ENCODE data around the gene MRPL9. TPM values are rescaled to one million over a fixed set of nuclear protein-coding genes. Genes with fewer than 3 reads are reported as not detected.

Gene MRPL9
- total RNA-seq, 1 donor from 2014 or later, result 86.4 TPM

GRCh38 chr1:151756291-151756690 lies 7.0 kb downstream of the MRPL9 start:
- Histone ChIP-seq H3K4me3 (no peak overlapping the region), H3K4me2 (no peak overlapping the region), H3K79me2 (ENCODE audit: low read depth) (no peaks in the 10 kb centered on the region), H3K36me3 (peaks cover 7% of the 10 kb centered on the region), H3K4me1 (no peaks in the 10 kb centered on the region), H3K27me3 (no peaks in the 10 kb centered on the region), H3K27ac (no peak overlapping the region), H3K9ac (no peak overlapping the region), H3K9me3 (ENCODE audit: low read depth) (no peaks in the 10 kb centered on the region), H4K20me1 (ENCODE audit: low read depth) (no peaks in the 10 kb centered on the region), H2AFZ (replicated peaks) (no peak overlapping the region), H3F3A (ENCODE audit: low read depth) (peaks cover 3% of the 10 kb centered on the region)
- H3K36me3 Mint-ChIP-seq, result peaks cover 15% of the 10 kb centered on the region
- no peak overlapping the region for H3K4me3 Mint-ChIP-seq
- H3K27me3 Mint-ChIP-seq (ENCODE audit: insufficient read depth, low read depth), result no peaks in the 10 kb centered on the region
- H3K4me1 Mint-ChIP-seq, result no peaks in the 10 kb centered on the region
- TF ChIP-seq CTCF (IDR thresholded peaks at IDR 0.05) (no peak), EZH2 (IDR thresholded peaks at IDR 0.05) (no peak), EZH2phosphoT487 (IDR thresholded peaks at IDR 0.05) (no peak)
- no peaks in the 10 kb centered on the region for H3K9me3 Mint-ChIP-seq
- no peak for DNase-seq (ENCODE audit: low spot score)
- no peak overlapping the region for H3K27ac Mint-ChIP-seq

- no peak overlapping the region for H3K4me3 ChIP-seq
- H3K36me3 ChIP-seq, result no peaks in the 10 kb centered on the region
- H3K27me3 ChIP-seq, result peaks cover 28% of the 10 kb centered on the region
- H3K27me3 Mint-ChIP-seq (ENCODE audit: insufficient read depth, low read depth), result peaks cover 17% of the 10 kb centered on the region
- no peak overlapping the region for H3K4me3 Mint-ChIP-seq
- no peaks in the 10 kb centered on the region for H3K4me1 Mint-ChIP-seq
- no peak for DNase-seq (ENCODE audit: low spot score)
- H3K4me2 ChIP-seq, result no peak overlapping the region
- no peak overlapping the region for H3K27ac ChIP-seq
- H3F3A ChIP-seq (ENCODE audit: low read depth), result no peaks in the 10 kb centered on the region
- no peak for TF ChIP-seq EZH2phosphoT487 (IDR thresholded peaks at IDR 0.05)
- TF ChIP-seq CTCF (IDR thresholded peaks at IDR 0.05), result no peak
- TF ChIP-seq EZH2 (IDR thresholded peaks at IDR 0.05), result no peak
- H2AFZ ChIP-seq (replicated peaks), result no peak overlapping the region
- no peaks in the 10 kb centered on the region for H3K9me3 ChIP-seq (ENCODE audit: low read depth)
- no peak overlapping the region for H3K9ac ChIP-seq
- no peak overlapping the region for H3K27ac Mint-ChIP-seq
- H3K9me3 Mint-ChIP-seq, result peaks cover 20% of the 10 kb centered on the region
- no peaks in the 10 kb centered on the region for H3K4me1 ChIP-seq
- H3K79me2 ChIP-seq (ENCODE audit: low read depth), result no peaks in the 10 kb centered on the region
- H4K20me1 ChIP-seq (ENCODE audit: low read depth), result no peaks in the 10 kb centered on the region
- H3K36me3 Mint-ChIP-seq, result peaks cover 8% of the 10 kb centered on the region
Observed at GRCh38 chr1:151741516-151741915, 21.8 kb downstream of the MRPL9 start.

- H3K9me3 ChIP-seq (ENCODE audit: low read depth), result no peaks in the 10 kb centered on the region
- peaks cover 8% of the 10 kb centered on the region for H3K36me3 Mint-ChIP-seq
- peaks cover 21% of the 10 kb centered on the region for H3K9me3 Mint-ChIP-seq
- no peak overlapping the region for H3K4me3 ChIP-seq
- peaks cover 5% of the 10 kb centered on the region for H3K4me1 Mint-ChIP-seq
- H3K4me1 ChIP-seq, result no peaks in the 10 kb centered on the region
- H3K9ac ChIP-seq, result no peak overlapping the region
- peaks cover 20% of the 10 kb centered on the region for H3K27me3 ChIP-seq
- no peak overlapping the region for H3K27ac ChIP-seq
- no peaks in the 10 kb centered on the region for H3F3A ChIP-seq (ENCODE audit: low read depth)
- H3K27ac Mint-ChIP-seq, result no peak overlapping the region
- TF ChIP-seq CTCF (IDR thresholded peaks at IDR 0.05), result no peak
- no peak for TF ChIP-seq EZH2phosphoT487 (IDR thresholded peaks at IDR 0.05)
- no peak for TF ChIP-seq EZH2 (IDR thresholded peaks at IDR 0.05)
- H3K79me2 ChIP-seq (ENCODE audit: low read depth), result no peaks in the 10 kb centered on the region
- no peak overlapping the region for H3K4me3 Mint-ChIP-seq
- H3K4me2 ChIP-seq, result no peak overlapping the region
- DNase-seq (ENCODE audit: low spot score), result no peak
- no peaks in the 10 kb centered on the region for H3K36me3 ChIP-seq
- H3K27me3 Mint-ChIP-seq (ENCODE audit: insufficient read depth, low read depth), result peaks cover 17% of the 10 kb centered on the region
- H2AFZ ChIP-seq (replicated peaks), result no peak overlapping the region
- no peaks in the 10 kb centered on the region for H4K20me1 ChIP-seq (ENCODE audit: low read depth)
Observed at GRCh38 chr1:151739590-151740355, 23.5 kb downstream of the MRPL9 start.
